Fibroblast of the conjunctiva (primary cell): Measurements from ENCODE around the gene PRG3.
"Not testable (repeated sequence)": the region's sequence is repeated elsewhere in the genome, so short reads cannot be mapped to it uniquely, and the experiment has no call there.

Experiments used
- DNase-seq: peaks from one replicate; pipeline ENCODE4 v3.0.0-alpha.2; 2010; ENCODE audit warnings: low read depth

Gene PRG3

DNA sequence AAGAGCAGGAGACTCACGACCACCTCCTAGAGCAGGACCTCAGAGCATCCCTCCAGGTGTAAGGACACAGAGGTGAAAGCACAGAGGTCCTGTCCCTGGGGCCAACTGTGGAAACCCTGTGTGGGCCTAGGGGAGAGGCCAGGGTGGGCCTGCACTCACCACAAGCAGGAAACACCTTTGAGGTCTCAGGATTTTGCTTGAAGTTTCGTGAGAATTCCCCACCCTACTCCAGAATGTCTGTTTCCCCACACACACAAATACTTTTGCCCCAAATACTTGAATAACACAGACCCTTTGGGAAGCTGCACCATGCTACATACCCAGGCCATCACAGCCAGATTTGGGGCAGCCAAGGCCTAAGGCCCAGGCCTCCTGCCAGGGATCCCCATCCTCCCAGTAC is 27.8 kb upstream of the PRG3 start:
- no peak for DNase-seq

DNA sequence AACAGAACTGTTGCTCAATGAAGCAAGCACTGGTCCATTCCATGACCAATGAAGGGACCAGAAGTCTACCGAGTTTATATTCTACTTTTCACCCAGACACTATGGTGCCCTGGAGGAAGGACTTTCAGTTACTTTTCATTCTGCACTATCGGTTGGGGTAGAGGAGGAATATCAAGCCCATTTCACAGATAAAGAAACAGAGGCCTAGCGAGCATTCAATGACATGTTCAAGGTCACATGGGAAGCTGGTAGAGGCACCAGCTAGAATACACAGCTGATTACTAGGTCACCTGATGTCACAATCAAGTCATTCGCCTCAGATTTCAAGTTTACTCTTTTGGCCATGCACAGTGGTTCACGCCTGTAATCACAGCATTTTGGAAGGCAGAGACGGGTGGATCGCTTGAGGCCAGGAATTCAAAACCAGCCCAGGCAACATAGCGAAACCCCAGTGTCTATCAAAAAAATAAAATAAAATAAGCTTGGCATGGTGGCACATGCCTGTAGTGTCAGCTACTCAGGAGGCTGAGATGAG is 27.1 kb upstream of the PRG3 start:
- DNase-seq = no peak

DNA sequence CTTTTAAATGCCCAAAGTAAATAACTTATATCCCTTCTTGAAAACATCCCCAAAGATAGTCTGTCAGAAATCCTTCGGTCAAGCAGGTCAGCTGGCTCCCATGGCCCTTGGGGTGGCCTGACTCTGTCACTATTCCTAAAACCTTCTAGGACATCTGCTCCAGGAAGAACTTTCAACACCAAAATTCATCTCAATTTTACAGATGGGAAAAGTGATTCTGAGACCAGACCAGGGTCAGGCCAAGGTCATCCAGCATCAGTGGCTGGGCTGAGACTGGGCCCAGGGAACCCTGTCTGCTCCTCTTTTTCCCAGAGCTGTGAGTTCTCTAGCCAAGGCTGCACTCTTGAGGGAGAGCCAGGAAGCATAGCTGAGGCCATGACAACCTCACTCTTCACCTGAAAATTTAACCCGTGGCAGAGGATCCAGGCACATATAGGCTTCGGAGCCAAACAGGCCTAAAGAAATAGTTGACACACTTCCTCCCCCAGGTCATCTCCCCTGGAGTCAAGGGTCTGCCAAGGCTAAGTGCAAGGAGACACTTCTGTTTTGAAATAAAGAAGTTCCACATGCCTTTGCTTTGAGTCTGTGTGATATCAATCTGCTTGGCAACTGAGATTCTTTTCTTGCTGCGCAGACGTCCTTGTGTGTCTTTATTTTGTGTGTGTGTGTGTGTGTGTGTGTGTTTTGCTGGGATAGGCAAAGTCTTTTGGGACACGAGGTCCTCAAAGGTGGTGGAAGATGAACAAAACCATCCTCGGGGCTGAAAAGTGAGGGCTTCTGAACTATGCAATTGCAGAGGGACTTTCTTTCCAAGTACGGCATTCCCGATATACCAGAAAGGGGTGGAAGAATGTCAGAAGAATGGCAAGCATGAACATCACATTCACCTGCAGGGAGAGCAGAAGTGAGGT is 26.3 kb upstream of the PRG3 start:
- no peak for DNase-seq

DNA sequence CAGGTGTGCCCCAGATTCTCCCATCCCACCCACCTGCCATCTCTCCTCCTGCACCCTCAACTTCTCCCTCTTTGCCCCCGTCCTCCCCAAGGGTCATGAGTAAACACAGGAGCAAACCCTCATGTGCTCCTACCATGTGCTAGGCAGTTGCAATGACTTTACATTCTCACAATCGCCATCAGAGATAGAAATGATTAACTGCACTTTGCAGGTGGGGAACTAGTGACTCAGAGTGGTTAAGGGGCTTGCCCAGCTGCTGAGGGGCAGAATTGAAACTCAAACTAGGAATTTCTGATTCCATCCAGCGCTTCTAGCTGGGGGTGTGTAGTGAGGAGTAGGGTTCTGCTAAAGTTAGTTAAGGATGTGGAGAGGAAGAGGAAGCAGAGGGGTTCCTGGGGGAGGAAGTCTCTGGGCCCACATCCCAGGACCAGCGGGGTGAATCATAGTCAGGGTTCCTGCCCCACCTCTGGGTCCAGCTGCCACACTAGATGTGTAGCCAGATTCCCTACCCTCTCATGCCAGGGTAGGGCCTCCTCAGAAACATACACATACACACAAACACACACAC is 25.5 kb upstream of the PRG3 start:
- no peak for DNase-seq

DNA sequence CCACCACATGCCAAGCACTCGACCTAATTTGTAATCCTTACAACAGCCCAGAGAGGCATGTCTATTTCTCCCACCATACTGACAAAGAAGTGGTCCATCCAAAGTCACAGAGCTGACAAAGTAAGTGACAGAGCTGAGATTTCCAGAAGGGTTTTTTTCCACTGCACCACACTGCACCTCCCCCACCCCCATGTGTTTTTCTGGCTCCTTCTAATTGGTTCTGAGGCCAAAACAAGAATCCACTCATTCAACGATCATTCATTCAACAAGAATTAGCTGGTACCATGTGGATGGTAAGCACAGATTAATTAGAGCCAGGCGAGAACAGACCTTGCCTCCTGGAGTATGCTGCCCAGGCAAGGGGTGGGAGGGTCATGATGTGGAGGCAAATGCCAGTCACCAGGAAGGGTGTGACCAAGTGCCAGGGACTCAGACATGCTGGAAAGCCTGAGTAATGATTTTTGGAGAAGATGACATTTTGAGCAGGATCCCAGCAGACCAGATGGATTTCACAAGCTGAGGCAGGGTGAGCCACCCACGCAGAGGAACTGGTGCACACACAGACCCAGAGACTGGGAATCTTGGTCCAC is 24.4 kb upstream of the PRG3 start:
- DNase-seq = no peak

DNA sequence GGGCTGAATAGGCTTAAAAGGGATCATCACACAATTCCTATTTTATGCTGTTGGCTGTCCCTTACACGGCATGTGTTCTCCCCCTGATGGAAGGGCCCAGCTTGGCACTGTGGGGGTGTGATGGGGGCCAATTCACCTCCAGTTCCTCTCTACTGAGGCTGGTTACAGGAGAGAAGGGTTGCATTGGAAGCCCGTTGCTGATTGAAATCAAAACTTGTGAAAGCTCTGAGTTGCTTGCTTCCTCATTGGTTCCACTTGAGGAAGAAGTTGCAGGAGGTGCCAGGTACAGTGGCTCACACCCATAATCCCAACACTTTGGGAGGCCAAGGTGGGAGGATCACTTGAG is 22.8 kb upstream of the PRG3 start:
- DNase-seq = no peak

DNA sequence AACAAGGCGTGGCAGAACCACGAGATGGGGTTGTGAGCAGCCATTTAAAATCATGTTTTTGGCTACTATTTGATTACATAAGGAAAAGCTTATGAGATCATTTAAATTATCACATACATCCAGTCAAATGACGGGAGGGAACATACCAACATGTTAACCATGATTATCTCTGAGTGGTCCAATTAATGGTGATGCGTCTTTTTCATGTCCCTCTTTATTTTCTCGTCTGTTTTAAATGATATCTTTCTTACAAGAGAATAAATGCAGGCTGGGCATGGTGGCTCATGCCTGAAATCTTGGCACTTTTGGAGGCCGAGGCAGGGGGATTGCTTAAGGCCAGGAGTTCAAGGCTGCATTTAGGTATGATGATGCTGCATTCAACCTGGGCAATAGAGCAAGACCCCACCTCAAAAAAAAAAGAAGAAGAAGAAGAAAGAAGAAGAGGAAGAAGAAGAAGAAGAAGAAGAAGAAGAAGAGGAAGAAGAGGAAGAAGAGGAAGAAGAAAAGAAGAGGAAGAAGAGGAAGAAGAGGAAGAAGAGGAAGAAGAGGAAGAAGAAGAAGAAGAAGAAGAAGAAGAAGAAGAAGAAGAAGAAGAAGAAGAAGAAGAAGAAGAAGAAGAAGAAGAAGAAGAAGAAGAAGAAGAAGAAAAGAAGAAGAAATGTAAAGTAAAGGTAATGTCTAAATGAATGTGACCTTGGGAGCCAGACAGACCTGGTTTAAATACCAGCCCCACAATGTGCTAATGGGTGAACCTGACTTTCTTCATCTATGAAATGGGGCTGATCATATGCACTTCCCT is 22.3 kb upstream of the PRG3 start:
- DNase-seq = not testable (repeated sequence)

DNA sequence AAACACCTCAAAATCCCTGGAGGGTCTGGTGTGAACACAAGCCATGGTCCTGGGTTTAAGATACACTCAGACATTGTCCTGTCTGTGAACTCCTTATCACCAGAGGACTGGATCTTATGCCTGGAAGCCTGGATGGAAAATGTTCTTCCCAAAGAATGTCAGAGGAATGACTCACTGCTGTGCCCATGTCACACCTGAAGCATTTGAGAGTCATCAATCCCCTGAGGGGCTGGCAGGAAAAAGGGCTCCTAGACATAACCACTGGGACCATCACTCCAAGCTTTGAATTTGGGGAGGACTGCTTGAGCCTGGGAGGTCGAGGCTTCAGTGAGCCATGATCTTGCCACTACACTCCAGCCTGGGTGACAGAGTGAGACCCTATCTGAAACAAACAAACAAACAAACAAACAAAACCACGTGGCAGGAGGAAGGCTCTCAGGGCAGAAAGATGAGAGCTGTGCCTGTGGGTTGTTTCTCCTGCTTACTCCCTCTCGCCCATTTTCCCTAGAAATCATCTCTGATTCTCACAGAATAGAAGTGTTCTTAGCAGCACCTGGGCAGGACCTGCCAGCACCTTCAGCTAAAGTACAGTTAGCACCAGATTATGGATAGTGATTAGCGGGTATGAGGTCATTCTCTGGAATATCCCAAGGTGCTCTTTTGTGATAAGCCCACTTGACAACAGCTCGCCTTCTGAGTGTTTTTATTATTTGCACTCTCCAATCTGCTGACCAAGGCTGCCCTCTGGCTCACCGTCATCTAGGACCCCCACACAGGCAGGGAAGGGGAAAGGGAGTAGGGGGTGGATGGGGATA is 21.4 kb upstream of the PRG3 start:
- no peak for DNase-seq

DNA sequence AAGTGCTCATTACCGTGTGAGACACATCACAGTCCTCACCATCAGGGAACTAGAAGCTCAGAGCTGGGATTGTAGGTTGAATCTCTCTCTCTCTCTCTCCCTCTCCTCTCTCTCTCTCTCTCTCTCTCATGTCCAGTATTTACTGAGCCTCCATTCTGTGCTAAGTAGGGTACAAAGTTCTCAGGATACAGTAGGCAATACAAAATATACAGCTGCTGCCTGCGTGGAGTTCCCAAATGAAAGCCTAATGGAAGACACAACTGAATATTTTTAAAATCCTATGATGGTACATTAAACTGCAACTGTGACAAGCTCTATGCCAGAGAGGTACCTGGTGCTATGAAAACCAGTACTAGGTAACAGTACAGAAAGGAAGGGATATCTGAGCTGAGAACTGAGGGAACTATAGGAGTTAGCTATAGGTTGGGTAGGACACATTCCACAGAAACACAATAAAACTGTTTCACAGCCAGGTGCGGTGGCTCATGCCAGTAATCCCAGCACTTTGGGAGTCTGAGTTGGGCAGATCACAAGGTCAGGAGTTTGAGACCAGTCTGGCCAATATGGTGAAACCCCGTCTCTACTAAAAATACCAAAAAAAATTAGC is 19.1 kb upstream of the PRG3 start:
- no peak for DNase-seq

DNA sequence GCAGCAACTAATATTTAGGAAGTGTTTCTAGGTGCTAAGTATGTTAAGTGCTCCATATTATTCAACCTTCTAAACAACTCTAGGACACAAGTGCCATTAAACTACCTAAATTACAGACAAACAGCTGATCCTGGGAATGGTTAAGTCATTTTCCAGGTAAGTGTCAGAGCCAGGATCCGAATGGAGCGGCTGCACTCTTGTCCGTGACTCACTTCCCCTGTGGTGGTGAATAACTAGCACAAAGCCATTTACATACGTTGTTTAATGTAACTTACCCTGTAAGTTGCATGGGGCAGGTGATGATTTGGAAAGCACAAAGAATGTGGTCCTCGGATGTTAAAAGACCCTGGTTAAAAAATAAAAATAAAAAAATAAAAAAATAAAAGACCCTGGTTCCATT is 18.3 kb upstream of the PRG3 start:
- DNase-seq = no peak

DNA sequence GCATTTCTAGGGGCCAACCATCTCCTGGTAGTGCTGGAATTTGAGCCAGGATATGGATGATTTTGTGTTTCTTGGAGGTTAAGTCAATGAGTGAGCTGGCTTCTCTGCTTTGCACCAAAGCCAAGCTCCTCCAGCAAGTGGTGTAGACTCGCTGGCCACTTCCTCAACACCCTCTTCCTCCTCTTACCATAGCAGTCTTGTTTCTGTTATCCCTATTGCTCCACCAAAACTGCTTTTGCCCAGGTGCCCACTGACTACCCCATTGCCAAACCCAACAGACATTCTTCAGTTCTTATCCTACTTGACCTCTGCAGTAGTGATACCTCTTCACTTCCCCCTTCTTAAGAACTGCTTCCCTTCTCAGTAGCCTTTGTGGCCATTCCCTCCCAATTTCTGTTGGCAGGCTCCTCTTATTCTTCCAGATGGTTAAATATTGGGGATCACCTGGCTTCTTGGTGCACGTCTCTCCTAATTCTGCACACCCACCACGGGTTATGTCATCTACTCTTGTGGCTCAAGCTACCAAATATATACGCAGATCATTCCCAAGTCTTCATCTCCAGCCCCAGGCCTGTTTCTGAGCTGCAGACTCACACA is 16.5 kb upstream of the PRG3 start:
- no peak for DNase-seq

DNA sequence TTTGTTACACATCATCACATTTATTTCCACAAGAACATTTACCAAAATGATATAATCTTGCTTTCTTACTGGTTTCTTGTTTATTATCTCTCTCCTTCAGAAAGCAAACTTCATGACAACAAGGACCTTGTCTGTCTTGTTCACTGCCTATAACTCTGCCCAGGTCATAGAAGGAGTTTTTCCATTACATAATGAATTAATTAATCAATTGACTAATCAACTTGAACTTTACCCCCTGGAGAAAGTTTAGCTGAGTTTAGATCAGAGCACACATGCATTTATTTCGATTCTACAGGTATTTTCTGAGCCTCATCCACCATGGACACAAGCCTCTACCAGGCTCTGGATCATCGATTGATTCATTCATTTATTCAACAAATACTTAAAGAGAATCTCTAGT is 15.8 kb upstream of the PRG3 start:
- DNase-seq = no peak

DNA sequence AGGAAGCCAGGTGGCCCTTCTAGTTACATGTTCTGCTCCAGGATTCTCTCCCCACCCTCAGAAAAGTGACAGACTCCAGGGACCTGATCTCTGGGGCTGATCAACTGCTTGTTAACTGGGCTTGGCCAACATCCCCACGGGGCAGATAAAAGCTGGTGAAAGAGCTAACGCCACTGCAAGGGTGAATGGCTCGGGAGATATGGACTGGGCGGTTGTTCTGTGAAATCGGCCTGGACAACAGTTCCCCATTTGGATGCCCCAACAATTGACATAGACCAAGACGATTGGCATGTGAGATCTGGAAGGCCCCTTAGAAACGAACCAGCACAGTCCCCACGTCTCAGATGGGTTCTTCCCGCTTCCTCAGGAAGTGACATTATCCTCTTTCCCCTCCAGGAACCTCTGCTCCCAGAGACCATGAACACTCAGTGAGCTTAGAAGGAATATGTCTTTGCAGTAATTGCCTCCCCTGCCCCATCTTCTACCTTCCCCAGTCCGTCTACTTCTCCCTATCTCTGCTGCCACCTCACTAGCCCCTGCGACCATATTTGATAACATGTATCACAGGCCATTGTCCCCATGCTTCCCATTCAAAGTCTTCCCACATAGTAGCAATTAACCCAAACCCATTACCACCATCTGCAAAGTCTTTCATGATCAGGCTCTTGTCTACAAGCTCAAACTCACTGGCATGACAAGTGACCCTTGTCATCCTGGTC is 15.1 kb upstream of the PRG3 start:
- DNase-seq = no peak

DNA sequence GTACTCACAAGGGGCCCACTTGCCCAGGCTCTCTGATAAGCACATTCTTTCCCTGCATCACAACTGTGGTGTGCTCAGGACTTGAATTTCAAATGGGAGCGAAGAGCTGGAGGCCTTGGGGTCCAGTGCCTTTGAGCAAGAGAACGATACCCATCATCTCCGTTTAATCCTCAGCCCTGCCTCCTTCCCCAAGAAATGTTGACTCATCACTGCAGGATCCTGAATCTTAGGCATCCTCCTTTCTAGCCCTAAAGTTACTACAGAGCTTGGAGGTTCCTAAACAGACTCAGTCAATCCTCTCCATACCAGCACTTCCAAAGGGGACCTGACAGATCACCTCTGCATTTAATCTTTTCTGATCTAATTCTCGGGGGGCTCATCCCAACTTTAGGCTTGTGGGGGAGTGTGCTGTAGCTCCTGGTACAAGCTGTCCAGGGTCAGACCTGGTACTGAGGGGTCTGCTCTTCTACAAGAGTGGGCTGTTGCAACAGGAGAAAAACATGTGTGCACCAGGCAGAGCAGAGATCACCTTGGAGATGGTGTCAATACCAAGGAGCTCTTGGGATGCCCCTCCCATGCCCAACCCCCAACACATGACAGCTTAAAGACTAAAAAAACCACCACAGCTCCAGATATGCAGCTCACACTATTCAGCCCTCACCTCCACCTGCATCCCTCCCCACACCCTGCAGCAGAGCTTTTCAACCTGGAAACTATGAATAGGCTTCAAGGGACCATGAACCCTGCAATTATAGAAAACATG is 13.4 kb upstream of the PRG3 start:
- no peak for DNase-seq

DNA sequence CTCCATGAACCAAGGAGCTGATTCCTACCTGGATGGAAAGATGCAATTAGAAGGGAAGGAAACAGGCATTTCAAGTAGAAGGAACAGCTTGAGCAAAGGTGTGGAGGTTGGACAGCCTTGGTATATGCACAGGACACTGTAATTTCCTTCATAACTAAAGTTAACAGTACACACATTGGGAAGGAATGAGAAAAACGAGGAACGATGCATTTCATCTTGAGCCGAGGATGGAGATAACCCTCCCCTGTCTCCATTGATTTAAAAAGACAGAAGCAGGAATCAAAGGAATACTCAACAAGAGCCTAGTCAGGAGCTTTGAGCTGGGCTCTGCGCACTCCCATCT is 11.8 kb upstream of the PRG3 start:
- no peak for DNase-seq

DNA sequence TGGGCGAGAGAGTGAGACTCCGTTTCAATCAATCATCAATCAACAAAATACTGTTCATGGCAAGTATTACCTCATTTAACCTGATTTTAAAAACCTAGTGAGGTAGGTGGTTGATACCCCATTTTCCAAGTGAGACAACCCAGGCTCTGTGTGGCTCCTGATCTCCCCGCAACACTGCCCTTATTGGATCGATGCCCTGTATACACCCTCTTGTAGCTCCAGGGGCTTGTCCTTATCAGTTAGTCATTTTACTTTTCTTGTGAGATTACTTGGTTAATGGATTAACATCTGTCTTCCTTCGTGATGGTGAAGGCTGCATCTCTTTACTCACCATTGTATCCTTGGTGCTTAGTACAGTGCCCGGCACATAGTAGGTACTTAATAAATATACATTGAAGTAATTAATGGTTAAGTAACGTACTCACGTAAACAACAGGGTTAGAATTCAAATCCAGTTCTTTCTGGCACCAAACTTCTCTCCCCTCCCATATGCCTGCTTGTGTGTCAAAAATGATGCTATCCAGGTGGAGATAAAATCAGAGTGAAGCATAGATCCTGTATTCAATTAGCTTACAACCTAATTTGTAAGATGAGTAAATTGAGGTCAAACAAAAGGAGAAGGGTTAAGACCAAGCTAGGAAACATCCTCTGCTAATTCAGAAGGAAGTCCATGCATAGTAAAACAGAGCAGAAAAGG is 11.3 kb upstream of the PRG3 start:
- DNase-seq = no peak

DNA sequence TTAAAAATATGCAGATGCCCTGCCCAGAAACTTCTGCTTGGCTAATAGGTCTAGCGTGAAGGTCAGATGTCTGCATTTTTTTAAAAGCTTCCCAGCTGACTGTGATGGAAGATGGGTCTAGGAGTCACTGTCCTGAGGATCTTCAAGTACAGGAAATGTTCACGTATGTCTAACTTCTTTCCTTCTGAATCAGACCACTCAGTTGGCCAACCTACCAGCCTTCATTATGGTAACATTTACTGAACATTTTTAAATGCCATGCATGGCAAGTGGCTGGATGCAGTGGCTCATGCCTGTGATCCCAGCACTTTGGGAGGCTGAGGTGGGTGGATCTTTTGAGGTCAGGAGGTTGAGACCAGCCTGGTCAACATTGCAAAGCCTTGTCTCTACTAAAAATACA is 10.6 kb upstream of the PRG3 start:
- no peak for DNase-seq

DNA sequence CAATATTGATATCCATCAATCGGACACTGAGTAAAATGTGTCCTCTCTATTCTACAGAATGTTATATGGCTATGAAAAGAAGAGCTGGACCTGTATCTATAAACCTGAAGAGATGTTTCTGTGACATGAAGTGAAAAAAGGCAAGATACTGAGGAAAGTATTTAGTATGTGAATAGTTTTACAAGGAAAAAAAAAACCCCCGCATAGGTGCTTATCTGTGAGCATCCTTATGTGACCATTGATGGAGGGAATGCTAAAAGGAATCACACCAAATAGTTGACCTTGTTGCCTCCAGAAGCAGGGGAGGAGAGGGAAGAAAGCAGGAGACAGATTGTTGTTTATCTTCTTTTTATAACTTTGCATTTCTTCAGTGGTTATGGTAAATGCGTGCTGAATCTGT is 10.2 kb upstream of the PRG3 start:
- no peak for DNase-seq

DNA sequence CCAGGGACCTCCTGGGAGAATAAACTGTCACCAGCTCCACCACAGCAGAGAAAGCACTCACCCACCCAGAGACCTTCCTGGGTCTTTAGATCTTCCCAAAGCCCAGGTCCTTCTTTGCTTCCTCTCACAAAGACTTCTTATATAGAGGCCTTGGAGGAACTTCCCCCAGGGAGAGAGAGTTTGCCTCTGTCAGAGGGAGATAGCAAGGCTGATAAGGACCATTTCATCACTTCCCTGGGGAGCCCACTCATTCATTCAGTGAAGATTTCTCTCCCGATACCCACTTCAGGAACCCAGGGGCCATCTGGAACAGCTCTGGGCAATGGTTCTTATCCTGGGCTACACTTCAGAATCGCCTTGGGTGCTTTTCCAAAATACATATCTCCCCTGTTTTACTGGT is 9.6 kb upstream of the PRG3 start, which contains the start of gene PRG2:
Gene PRG2 (minus strand): TSS at position 116 of the 400 bp plus-strand sequence. CDS start 706 bp downstream, outside the sequence.
- DNase-seq = no peak
